SU-DHL-6 (cell line): ENCODE data around the gene MRPL38.

Source experiments
- H2AFZ ChIP-seq: fragments of 200-600 bp; sonication (generic); 2 replicates; pipeline ENCODE4 v1.6.1; 2014; ENCODE audit warnings: low read depth, mild to moderate bottlenecking, moderate library complexity, mixed read lengths, antibody characterized with exemption, low read length; ENCODE audit not compliant: severe bottlenecking
- H3F3A ChIP-seq: fragments of 200-600 bp; shearing (Covaris generic); 2 replicates; pipeline ENCODE4 v1.6.0; 2016; ENCODE audit warnings: antibody characterized with exemption, mild to moderate bottlenecking; ENCODE audit not compliant: insufficient read depth
- H3K27ac ChIP-seq: fragments of 200-600 bp; sonication (generic); 2 replicates; pipeline ENCODE4 v1.5.1; 2016; ENCODE audit warnings: low read depth, mild to moderate bottlenecking, low read length, moderate library complexity, mixed read lengths
- H3K27me3 ChIP-seq: fragments of 200-600 bp; sonication (generic), shearing (Covaris generic); 2 replicates; pipeline ENCODE4 v1.6.0; 2014; ENCODE audit warnings: mild to moderate bottlenecking, low read length
- H3K36me3 ChIP-seq: fragments of 200-600 bp; sonication (generic); 2 replicates; pipeline ENCODE4 v1.6.1; 2014; ENCODE audit warnings: mild to moderate bottlenecking, low read length, mixed read lengths
- H3K4me2 ChIP-seq: fragments of 300-600, 200-600 bp; shearing (Covaris generic), sonication (generic); 2 replicates; pipeline ENCODE4 v1.6.0; 2014; ENCODE audit warnings: low read length, low read depth, mild to moderate bottlenecking; ENCODE audit not compliant: poor library complexity, severe bottlenecking
- H3K4me3 ChIP-seq: fragments of 200-600 bp; sonication (generic); 2 replicates; pipeline ENCODE4 v1.5.1; 2014; ENCODE audit warnings: antibody characterized with exemption, low read length, mild to moderate bottlenecking, mixed read lengths; ENCODE audit not compliant: insufficient read depth, poor library complexity, severe bottlenecking
- H3K79me2 ChIP-seq: fragments of 200-600 bp; sonication (generic); 2 replicates; pipeline ENCODE4 v1.6.1; 2014; ENCODE audit warnings: mild to moderate bottlenecking, low read length, moderate library complexity; ENCODE audit not compliant: insufficient read depth
- H3K9ac ChIP-seq: fragments of 200-600 bp; sonication (generic); 2 replicates; pipeline ENCODE4 v1.7.0; 2014; ENCODE audit warnings: mild to moderate bottlenecking, low read length
- H3K9me2 ChIP-seq: fragments of 200-600 bp; sonication (generic); replicated peaks from 2 replicates; pipeline ENCODE4 v1.6.1; 2014; ENCODE audit warnings: low read length; ENCODE audit not compliant: insufficient read depth
- H3K9me3 ChIP-seq: fragments of 200-600 bp; sonication (generic); 2 replicates; pipeline ENCODE4 v1.6.1; 2014; ENCODE audit warnings: low read length, mixed read lengths; ENCODE audit not compliant: insufficient read depth
- H4K20me1 ChIP-seq: fragments of 200-600 bp; sonication (generic); 2 replicates; pipeline ENCODE4 v1.6.1; 2014; ENCODE audit warnings: low read depth, mild to moderate bottlenecking, antibody characterized with exemption, low read length, moderate library complexity, mixed read lengths
- EZH2phosphoT487 ChIP-seq: fragments of 200-600 bp; sonication (generic), shearing (Covaris generic); conservative IDR thresholded peaks from 2 replicates; pipeline ENCODE4 v1.6.1; 2018; ENCODE audit warnings: mild to moderate bottlenecking, antibody characterized with exemption, low read length, moderate library complexity, mixed read lengths
- TF ChIP-seq, protein P1 (sequence below): fragments of 200-600 bp; sonication (generic); IDR thresholded peaks from one replicate; pipeline ENCODE4 v1.5.1; 2017; ENCODE audit warnings: antibody characterized with exemption, mild to moderate bottlenecking, low read length, moderate library complexity; ENCODE audit not compliant: insufficient read depth, poor library complexity, severe bottlenecking

The MRPL38 gene

DNA sequence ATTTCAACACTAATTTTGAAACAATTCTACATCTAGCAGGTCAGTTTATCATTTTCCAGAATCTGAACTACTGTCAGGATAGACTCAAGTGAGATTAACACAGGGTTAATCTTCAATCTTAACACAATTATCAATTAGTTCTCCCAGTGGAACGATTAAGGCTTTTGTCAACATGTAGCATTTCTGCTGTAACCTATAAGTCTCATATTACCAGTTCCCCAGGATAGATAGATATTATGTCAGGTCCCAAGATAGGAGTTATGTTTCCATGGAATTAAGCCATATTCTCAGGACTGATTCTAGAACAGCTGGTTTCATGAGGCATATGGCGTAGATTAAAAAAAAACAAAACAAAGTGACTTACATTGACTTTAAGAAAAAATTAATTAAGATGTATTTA lies 40.5 kb upstream of the MRPL38 start:
- no peak overlapping the region for H3K4me3 ChIP-seq
- no peak overlapping the region for H3K27ac ChIP-seq
- H3K9ac ChIP-seq: no peak overlapping the region
- H3F3A ChIP-seq: no peaks in the 10 kb centered on the region
- H4K20me1 ChIP-seq: no peaks in the 10 kb centered on the region
- 0 out of 2 replicates have a peak, but pooled peaks cover 2% of the 10 kb centered on the region for H3K79me2 ChIP-seq
- H2AFZ ChIP-seq: no peak overlapping the region
- no peaks in the 10 kb centered on the region for H3K9me2 ChIP-seq
- H3K9me3 ChIP-seq: no peaks in the 10 kb centered on the region
- no peaks in the 10 kb centered on the region for H3K27me3 ChIP-seq
- H3K36me3 ChIP-seq: no peaks in the 10 kb centered on the region
- no peak overlapping the region for H3K4me2 ChIP-seq
- TF ChIP-seq, protein P1, sequence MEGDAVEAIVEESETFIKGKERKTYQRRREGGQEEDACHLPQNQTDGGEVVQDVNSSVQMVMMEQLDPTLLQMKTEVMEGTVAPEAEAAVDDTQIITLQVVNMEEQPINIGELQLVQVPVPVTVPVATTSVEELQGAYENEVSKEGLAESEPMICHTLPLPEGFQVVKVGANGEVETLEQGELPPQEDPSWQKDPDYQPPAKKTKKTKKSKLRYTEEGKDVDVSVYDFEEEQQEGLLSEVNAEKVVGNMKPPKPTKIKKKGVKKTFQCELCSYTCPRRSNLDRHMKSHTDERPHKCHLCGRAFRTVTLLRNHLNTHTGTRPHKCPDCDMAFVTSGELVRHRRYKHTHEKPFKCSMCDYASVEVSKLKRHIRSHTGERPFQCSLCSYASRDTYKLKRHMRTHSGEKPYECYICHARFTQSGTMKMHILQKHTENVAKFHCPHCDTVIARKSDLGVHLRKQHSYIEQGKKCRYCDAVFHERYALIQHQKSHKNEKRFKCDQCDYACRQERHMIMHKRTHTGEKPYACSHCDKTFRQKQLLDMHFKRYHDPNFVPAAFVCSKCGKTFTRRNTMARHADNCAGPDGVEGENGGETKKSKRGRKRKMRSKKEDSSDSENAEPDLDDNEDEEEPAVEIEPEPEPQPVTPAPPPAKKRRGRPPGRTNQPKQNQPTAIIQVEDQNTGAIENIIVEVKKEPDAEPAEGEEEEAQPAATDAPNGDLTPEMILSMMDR: no peak
- TF ChIP-seq EZH2phosphoT487: no peak

DNA sequence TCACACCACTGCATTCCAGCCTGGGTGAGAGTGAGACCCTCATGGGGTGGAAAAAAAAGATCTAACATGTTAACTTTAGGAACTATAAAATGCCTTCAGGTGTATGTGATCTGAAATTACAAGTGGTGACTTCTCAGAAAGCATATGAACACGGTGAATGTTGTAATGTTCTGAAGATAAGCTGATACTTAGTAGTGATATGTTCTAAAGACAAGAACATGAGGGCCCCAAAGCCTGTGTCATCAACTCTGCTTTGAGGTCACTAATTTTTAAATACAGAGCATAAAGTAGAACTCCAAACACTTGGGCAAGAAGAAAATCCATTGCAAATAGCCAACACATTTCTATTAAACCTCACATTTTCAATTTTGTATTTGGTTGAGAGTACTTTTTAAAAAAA lies 38.8 kb upstream of the MRPL38 start:
- H3K9me3 ChIP-seq: no peaks in the 10 kb centered on the region
- no peaks in the 10 kb centered on the region for H3K27me3 ChIP-seq
- H3K9ac ChIP-seq: no peak overlapping the region
- 0 out of 2 replicates have a peak, but pooled peaks cover 2% of the 10 kb centered on the region for H3K79me2 ChIP-seq
- H2AFZ ChIP-seq: no peak overlapping the region
- no peaks in the 10 kb centered on the region for H3K9me2 ChIP-seq
- no peaks in the 10 kb centered on the region for H3F3A ChIP-seq
- no peak overlapping the region for H3K4me3 ChIP-seq
- TF ChIP-seq, protein P1: no peak
- TF ChIP-seq EZH2phosphoT487: no peak
- no peak overlapping the region for H3K4me2 ChIP-seq
- H3K27ac ChIP-seq: no peak overlapping the region
- no peaks in the 10 kb centered on the region for H4K20me1 ChIP-seq
- no peaks in the 10 kb centered on the region for H3K36me3 ChIP-seq

DNA sequence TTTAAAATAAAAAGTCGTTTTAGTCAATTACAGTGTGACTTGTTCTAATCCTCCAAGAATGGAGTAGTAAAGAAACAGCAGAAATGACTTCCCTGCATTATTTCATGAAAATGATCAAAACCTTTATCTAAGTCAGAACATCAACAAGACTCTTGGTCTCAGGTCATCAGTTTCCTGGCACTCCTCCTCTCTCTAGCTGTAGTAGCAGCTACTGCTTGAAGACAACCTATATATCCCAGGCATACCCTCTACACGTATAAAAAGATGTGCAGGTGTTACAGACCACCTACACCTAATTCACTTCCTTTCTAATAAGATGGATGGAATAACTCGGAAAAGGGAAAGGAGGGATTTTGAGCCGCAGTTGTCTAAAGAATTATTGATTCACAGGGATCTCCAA lies 37.8 kb upstream of the MRPL38 start:
- H3K9ac ChIP-seq: no peak overlapping the region
- H3K9me2 ChIP-seq: no peaks in the 10 kb centered on the region
- H2AFZ ChIP-seq: no peak overlapping the region
- no peak overlapping the region for H3K27ac ChIP-seq
- H3K27me3 ChIP-seq: no peaks in the 10 kb centered on the region
- H3K4me3 ChIP-seq: no peak overlapping the region
- no peaks in the 10 kb centered on the region for H3K9me3 ChIP-seq
- TF ChIP-seq EZH2phosphoT487: no peak
- TF ChIP-seq, protein P1: no peak
- H4K20me1 ChIP-seq: no peaks in the 10 kb centered on the region
- 0 out of 2 replicates have a peak, but pooled peaks cover 2% of the 10 kb centered on the region for H3K79me2 ChIP-seq
- no peaks in the 10 kb centered on the region for H3K36me3 ChIP-seq
- H3F3A ChIP-seq: no peaks in the 10 kb centered on the region
- H3K4me2 ChIP-seq: no peak overlapping the region
